B cell (primary cell): ENCODE data around the gene NHS.

Experiments used
- EZH2 ChIP-seq: IDR thresholded peaks from 2 replicates; pipeline ENCODE4 v1.6.1; 2012; ENCODE audit warnings: borderline replicate concordance, low read depth, mild to moderate bottlenecking, moderate library complexity, low read length; ENCODE audit not compliant: insufficient read depth, poor library complexity, severe bottlenecking
- TF ChIP-seq, protein P1 (sequence below): fragments of 200-600 bp; IDR thresholded peaks from one replicate; pipeline ENCODE4 v1.8.0; 2022; ENCODE audit warnings: antibody characterized with exemption, mild to moderate bottlenecking

DNA sequence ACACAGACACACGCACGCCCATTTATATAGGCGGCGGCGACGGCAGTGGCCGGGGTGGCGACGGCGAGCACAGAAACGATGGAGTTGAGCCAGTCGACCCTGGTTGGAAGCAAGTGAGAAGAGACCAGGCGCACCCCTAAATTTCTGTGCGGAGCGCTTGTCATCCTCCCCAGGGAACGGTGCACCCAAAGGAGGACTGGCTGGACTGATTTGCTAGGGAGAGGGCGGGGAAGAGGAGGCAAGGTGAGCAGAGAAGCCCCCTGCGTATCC lies 302 bp downstream of the NHS start:
- TF ChIP-seq, protein P1, sequence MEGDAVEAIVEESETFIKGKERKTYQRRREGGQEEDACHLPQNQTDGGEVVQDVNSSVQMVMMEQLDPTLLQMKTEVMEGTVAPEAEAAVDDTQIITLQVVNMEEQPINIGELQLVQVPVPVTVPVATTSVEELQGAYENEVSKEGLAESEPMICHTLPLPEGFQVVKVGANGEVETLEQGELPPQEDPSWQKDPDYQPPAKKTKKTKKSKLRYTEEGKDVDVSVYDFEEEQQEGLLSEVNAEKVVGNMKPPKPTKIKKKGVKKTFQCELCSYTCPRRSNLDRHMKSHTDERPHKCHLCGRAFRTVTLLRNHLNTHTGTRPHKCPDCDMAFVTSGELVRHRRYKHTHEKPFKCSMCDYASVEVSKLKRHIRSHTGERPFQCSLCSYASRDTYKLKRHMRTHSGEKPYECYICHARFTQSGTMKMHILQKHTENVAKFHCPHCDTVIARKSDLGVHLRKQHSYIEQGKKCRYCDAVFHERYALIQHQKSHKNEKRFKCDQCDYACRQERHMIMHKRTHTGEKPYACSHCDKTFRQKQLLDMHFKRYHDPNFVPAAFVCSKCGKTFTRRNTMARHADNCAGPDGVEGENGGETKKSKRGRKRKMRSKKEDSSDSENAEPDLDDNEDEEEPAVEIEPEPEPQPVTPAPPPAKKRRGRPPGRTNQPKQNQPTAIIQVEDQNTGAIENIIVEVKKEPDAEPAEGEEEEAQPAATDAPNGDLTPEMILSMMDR: no peak
- TF ChIP-seq EZH2: no peak
